K562 (cell line): ENCODE results near the gene ARHGAP4. TPM values are rescaled to one million over a fixed set of nuclear protein-coding genes. Genes with fewer than 3 reads are reported as not detected.

Experiments used
- GATAD2B ChIP-seq: fragments of 450-650 bp; IDR thresholded peaks from 2 replicates; pipeline ENCODE4 v1.6.1; 2017; ENCODE audit warnings: mild to moderate bottlenecking, borderline replicate concordance
- MAFG ChIP-seq: fragments of 450-650 bp; conservative IDR thresholded peaks from 2 replicates; pipeline ENCODE4 v1.6.1; 2016; ENCODE audit warnings: missing genetic modification characterization, missing compliant biosample characterization
- MCM3 ChIP-seq: fragments of 450-650 bp; IDR thresholded peaks from 2 replicates; pipeline ENCODE4 v1.6.1; 2016
- MED1 ChIP-seq: sonication (generic); formaldehyde crosslinking; IDR thresholded peaks from 2 replicates; pipeline ENCODE4 v1.8.1; 2023; ENCODE audit warnings: missing genetic modification reagents, borderline replicate concordance
- MTA1 ChIP-seq: fragments of 450-650 bp; IDR thresholded peaks from 2 replicates; pipeline ENCODE4 v1.6.1; 2017; ENCODE audit warnings: borderline replicate concordance
- STAT5A ChIP-seq: IDR thresholded peaks from 2 replicates; pipeline ENCODE4 v1.6.1; 2012; ENCODE audit warnings: low read length, inconsistent platforms, borderline replicate concordance
- ZC3H4 ChIP-seq: sonication (generic); formaldehyde crosslinking; IDR thresholded peaks from 2 replicates; pipeline ENCODE4 v1.9.0; 2021; ENCODE audit warnings: missing genetic modification reagents, borderline replicate concordance
- ZFP1 ChIP-seq: fragments of 450-650 bp; formaldehyde crosslinking; IDR thresholded peaks from 2 replicates; pipeline ENCODE4 v1.4.0; 2020; ENCODE audit warnings: mild to moderate bottlenecking, mixed read lengths
- ZNF274 ChIP-seq: IDR thresholded peaks from 2 replicates; pipeline ENCODE4 v1.6.1; 2011; ENCODE audit warnings: low read depth, mild to moderate bottlenecking, low read length, moderate library complexity, borderline replicate concordance
- ZNF384 ChIP-seq: IDR thresholded peaks from 2 replicates; pipeline ENCODE4 v1.6.1; 2012; ENCODE audit warnings: low read depth, low read length, improper control_type of control experiment
- ZNF561 ChIP-seq: fragments of 450-650 bp; formaldehyde crosslinking; conservative IDR thresholded peaks from 2 replicates; pipeline ENCODE4 v1.4.0; 2020; ENCODE audit warnings: mild to moderate bottlenecking, moderate library complexity
- polyA plus RNA-seq, 8 experiments: library from polyadenylated mRNA; depleted of rRNA in 4 of 8; stranded (reverse) in 5 of 8; unstranded in 3 of 8; fragments of >200 nt; fragmentation: Nextera tagmentation in 2 of 8; fragmentation: Illumina TruSeq in 1 of 8; extraction: Ambion mirVana in 2 of 8; extraction: Trizol in 1 of 8; gene quantifications; 2 replicates each; pipeline versions ENCODE4 v1.2.1 to v1.2.3, GENCODE V29; 2011 to 2014; ENCODE audit warnings: inconsistent platforms in 1 of 8, missing spikeins in 1 of 8
- total RNA-seq, 7 experiments: library from RNA; depleted of rRNA in 6 of 7; stranded (reverse); fragments of >200 nt in 6 of 7; fragmentation: Illumina TruSeq in 2 of 7; extraction: Trizol in 2 of 7; gene quantifications; 2 replicates each; pipeline versions ENCODE4 v1.2.1 to v1.2.3, GENCODE V29; 2011 to 2021; ENCODE audit warnings: low replicate concordance in 1 of 7
- TF ChIP-seq, protein P1 (sequence below): fragments of 250-450 bp; sonication (Bioruptor Pico); IDR thresholded peaks from 2 replicates; pipeline ENCODE4 v1.8.0; 2021; ENCODE audit warnings: moderate library complexity, mild to moderate bottlenecking, inconsistent platforms
- TF ChIP-seq, protein P2 (sequence below): fragments of 450-650 bp; formaldehyde crosslinking; IDR thresholded peaks from 2 replicates; pipeline ENCODE4 v1.4.0; 2020; ENCODE audit warnings: mild to moderate bottlenecking, moderate library complexity
- TF ChIP-seq, protein P3 (sequence below): fragments of 150-350 bp; conservative IDR thresholded peaks from 2 replicates; pipeline ENCODE4 v1.6.1; 2014; ENCODE audit warnings: low read length
- TF ChIP-seq, protein P4 (sequence below): fragments of 450-650 bp; IDR thresholded peaks from 2 replicates; pipeline ENCODE4 v1.6.1; 2016; ENCODE audit warnings: borderline replicate concordance
- TF ChIP-seq, protein P5 (sequence below): fragments of 450-650 bp; IDR thresholded peaks from 2 replicates; pipeline ENCODE4 v1.6.1; 2016; ENCODE audit warnings: low read depth, mild to moderate bottlenecking, moderate library complexity
- TF ChIP-seq, protein P6 (sequence below): sonication (generic); formaldehyde crosslinking; IDR thresholded peaks from 2 replicates; pipeline ENCODE4 v1.9.0; 2022; ENCODE audit warnings: mild to moderate bottlenecking, missing genetic modification reagents

Gene ARHGAP4
- total and polyA plus RNA-seq, 9 of the 15 experiments (the other 6 are each of a cell fraction or from before 2014, with no cell fraction given): 0.30 to 81.8 (median 13.5) TPM

DNA sequence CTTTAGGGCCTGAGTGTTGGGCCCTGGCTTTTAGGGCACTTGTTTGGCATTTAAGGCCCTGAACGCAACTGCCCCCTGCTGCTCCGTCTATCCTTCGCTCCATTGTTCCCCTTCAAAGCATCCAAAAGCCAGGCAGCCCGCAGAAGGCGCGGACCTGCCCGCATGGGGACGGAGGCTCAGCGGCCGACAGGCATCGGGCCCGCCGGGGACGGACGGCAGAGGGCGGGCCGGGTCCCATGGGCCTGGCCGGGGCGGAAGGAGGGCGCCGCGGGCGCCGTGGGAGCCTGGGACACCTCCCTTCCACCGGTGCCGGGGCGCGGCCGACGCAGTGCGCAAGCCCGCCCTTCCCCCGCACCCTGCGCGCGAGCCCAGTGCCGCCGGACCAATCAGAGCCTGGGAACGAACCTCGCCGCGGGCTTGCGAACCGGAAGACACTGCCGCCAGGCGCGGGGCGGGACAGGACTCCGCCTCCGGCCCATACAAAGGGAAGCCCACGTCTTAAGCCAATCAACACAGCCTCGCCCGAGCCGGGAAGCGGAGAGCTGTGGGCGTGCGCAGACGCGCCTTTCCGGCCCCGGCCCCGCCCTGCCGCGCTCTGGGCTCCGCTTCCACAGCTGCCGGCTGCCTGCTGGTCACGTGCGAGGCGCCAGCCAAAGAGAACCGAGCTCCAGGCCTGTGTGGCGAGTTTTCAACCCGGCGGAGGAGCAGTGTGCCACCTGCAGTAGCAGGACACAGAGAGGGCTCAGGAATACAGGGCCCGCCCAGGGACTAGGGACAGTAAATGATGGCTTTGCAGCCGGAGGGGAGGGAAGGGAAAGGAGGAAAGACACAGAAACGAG is 2.1 kb upstream of the ARHGAP4 start (continued):
- TF ChIP-seq MED1 (no peak), ZC3H4 (CRISPR knock-in tag) (peak; percentile 76; the same call in 1 of the 2 replicates), MTA1 (no peak), ZNF561 (CRISPR knock-in tag) (no peak), ZFP1 (CRISPR knock-in tag) (no peak), STAT5A (no peak), MAFG (tag) (no peak), GATAD2B (peak; percentile 76), ZNF274 (no peak), ZNF384 (no peak), MCM3 (no peak)
- TF ChIP-seq, protein P1, sequence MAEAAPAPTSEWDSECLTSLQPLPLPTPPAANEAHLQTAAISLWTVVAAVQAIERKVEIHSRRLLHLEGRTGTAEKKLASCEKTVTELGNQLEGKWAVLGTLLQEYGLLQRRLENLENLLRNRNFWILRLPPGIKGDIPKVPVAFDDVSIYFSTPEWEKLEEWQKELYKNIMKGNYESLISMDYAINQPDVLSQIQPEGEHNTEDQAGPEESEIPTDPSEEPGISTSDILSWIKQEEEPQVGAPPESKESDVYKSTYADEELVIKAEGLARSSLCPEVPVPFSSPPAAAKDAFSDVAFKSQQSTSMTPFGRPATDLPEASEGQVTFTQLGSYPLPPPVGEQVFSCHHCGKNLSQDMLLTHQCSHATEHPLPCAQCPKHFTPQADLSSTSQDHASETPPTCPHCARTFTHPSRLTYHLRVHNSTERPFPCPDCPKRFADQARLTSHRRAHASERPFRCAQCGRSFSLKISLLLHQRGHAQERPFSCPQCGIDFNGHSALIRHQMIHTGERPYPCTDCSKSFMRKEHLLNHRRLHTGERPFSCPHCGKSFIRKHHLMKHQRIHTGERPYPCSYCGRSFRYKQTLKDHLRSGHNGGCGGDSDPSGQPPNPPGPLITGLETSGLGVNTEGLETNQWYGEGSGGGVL (CRISPR knock-in tag): no peak
- TF ChIP-seq, protein P2, sequence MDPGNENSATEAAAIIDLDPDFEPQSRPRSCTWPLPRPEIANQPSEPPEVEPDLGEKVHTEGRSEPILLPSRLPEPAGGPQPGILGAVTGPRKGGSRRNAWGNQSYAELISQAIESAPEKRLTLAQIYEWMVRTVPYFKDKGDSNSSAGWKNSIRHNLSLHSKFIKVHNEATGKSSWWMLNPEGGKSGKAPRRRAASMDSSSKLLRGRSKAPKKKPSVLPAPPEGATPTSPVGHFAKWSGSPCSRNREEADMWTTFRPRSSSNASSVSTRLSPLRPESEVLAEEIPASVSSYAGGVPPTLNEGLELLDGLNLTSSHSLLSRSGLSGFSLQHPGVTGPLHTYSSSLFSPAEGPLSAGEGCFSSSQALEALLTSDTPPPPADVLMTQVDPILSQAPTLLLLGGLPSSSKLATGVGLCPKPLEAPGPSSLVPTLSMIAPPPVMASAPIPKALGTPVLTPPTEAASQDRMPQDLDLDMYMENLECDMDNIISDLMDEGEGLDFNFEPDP (CRISPR knock-in tag): no peak
- TF ChIP-seq, protein P3, sequence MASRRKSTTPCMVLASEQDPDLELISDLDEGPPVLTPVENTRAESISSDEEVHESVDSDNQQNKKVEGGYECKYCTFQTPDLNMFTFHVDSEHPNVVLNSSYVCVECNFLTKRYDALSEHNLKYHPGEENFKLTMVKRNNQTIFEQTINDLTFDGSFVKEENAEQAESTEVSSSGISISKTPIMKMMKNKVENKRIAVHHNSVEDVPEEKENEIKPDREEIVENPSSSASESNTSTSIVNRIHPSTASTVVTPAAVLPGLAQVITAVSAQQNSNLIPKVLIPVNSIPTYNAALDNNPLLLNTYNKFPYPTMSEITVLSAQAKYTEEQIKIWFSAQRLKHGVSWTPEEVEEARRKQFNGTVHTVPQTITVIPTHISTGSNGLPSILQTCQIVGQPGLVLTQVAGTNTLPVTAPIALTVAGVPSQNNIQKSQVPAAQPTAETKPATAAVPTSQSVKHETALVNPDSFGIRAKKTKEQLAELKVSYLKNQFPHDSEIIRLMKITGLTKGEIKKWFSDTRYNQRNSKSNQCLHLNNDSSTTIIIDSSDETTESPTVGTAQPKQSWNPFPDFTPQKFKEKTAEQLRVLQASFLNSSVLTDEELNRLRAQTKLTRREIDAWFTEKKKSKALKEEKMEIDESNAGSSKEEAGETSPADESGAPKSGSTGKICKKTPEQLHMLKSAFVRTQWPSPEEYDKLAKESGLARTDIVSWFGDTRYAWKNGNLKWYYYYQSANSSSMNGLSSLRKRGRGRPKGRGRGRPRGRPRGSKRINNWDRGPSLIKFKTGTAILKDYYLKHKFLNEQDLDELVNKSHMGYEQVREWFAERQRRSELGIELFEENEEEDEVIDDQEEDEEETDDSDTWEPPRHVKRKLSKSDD: no peak
- TF ChIP-seq, protein P4, sequence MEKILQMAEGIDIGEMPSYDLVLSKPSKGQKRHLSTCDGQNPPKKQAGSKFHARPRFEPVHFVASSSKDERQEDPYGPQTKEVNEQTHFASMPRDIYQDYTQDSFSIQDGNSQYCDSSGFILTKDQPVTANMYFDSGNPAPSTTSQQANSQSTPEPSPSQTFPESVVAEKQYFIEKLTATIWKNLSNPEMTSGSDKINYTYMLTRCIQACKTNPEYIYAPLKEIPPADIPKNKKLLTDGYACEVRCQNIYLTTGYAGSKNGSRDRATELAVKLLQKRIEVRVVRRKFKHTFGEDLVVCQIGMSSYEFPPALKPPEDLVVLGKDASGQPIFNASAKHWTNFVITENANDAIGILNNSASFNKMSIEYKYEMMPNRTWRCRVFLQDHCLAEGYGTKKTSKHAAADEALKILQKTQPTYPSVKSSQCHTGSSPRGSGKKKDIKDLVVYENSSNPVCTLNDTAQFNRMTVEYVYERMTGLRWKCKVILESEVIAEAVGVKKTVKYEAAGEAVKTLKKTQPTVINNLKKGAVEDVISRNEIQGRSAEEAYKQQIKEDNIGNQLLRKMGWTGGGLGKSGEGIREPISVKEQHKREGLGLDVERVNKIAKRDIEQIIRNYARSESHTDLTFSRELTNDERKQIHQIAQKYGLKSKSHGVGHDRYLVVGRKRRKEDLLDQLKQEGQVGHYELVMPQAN: no peak; the same call in 1 of the 2 replicates
- TF ChIP-seq, protein P5, sequence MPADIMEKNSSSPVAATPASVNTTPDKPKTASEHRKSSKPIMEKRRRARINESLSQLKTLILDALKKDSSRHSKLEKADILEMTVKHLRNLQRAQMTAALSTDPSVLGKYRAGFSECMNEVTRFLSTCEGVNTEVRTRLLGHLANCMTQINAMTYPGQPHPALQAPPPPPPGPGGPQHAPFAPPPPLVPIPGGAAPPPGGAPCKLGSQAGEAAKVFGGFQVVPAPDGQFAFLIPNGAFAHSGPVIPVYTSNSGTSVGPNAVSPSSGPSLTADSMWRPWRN: no peak
- TF ChIP-seq, protein P6, sequence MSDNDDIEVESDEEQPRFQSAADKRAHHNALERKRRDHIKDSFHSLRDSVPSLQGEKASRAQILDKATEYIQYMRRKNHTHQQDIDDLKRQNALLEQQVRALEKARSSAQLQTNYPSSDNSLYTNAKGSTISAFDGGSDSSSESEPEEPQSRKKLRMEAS (CRISPR knock-in tag): peak; percentile 80
